Heart left ventricle (tissue), 16 donors: ENCODE results near the gene FGF22. TPM values are rescaled to one million over a fixed set of nuclear protein-coding genes. Genes with fewer than 3 reads are reported as not detected.

Experiments used
- ATAC-seq, 4 donors: fragments of 200-7000 bp; cut with Tn5 transposase; one replicate each; pipeline ENCODE4 v1.9.1; 2020 to 2022; ENCODE audit warnings: moderate library complexity in 4 of 4, mild to moderate bottlenecking in 3 of 4, moderate number of reproducible peaks in 1 of 4
- DNase-seq, 5 donors: peaks; one replicate each; pipeline ENCODE4 v3.0.0-alpha.2; 2020
- H3K27ac ChIP-seq, 12 donors: fragments of 200-600 bp; sonication (generic) in 4 of 12; one replicate each; pipeline versions ENCODE4 v1.5.0 to v1.8.0; 2016 to 2022; ENCODE audit warnings: mild to moderate bottlenecking in 2 of 12
- H3K27me3 ChIP-seq, 9 donors: fragments of 200-600 bp; sonication (generic) in 2 of 9; one replicate each; pipeline versions ENCODE4 v1.5.1 to v1.8.0; 2016 to 2022; ENCODE audit warnings: mild to moderate bottlenecking in 3 of 9
- H3K36me3 ChIP-seq, 9 donors: fragments of 200-600 bp; sonication (generic) in 2 of 9; one replicate each; pipeline versions ENCODE4 v1.5.0 to v1.8.0; 2018 to 2022; ENCODE audit warnings: mild to moderate bottlenecking in 2 of 9
- H3K4me1 ChIP-seq, 12 donors: fragments of 200-600 bp; sonication (generic) in 4 of 12; one replicate each; pipeline versions ENCODE4 v1.5.0 to v1.8.0; 2016 to 2022; ENCODE audit warnings: mild to moderate bottlenecking in 3 of 12
- H3K4me3 ChIP-seq, 12 donors: fragments of 200-600 bp; sonication (generic) in 4 of 12; one replicate each; pipeline versions ENCODE4 v1.5.0 to v1.8.0; 2017 to 2022; ENCODE audit warnings: mild to moderate bottlenecking in 9 of 12, moderate library complexity in 4 of 12
- H3K9me3 ChIP-seq, 12 donors: fragments of 200-600 bp; sonication (generic) in 4 of 12; one replicate each; pipeline versions ENCODE4 v1.5.0 to v1.8.0; 2016 to 2022; ENCODE audit warnings: mild to moderate bottlenecking in 1 of 12
- CTCF ChIP-seq, 12 donors: fragments of 200-600 bp; sonication (generic) in 4 of 12; IDR thresholded peaks; one replicate each; pipeline versions ENCODE4 v1.5.0 to v1.8.0; 2018 to 2022; ENCODE audit warnings: antibody characterized with exemption in 12 of 12, mild to moderate bottlenecking in 5 of 12
- POLR2A ChIP-seq, 2 donors: fragments of 450-650 bp; IDR thresholded peaks; one replicate each; pipeline ENCODE4 v1.6.1; 2017; ENCODE audit warnings: antibody characterized with exemption in 2 of 2, mild to moderate bottlenecking in 2 of 2, moderate library complexity in 2 of 2
- WGBS, 4 donors: extraction: QIAGEN DNeasy Blood & Tissue Kit in 2 of 4; methylation state at CpG; one replicate each; pipeline versions ENCODE4 v1.1.5 to v1.1.7; 2013 to 2018; 5-methylcytosine and 5-hydroxymethylcytosine counted together
- intact Hi-C, 10 donors: fragments of 100-400 bp; cut with DNase I; formaldehyde crosslinking; loops; one replicate each; pipeline versions ENCODE4 v1.11.1 to v1.14.2; 2022
- polyA plus RNA-seq, 2 donors: library from polyadenylated mRNA; stranded (reverse); fragments of 200-250 nt; gene quantifications; one replicate each; pipeline ENCODE4 v1.2.3, GENCODE V29; 2013
- total RNA-seq, 9 donors: library from RNA; depleted of rRNA in 2 of 9; stranded (reverse); fragments of >200 nt in 2 of 9; fragmentation: NEBNext Ultra II Directional in 3 of 9; extraction: Animal tissue kit (Norgen Biotek cat#: 25700) in 3 of 9; gene quantifications; one replicate each; pipeline versions ENCODE4 v1.1.0 to v1.2.4, GENCODE V29; 2016 to 2023
- donor health status: ischemic (EF 13 %, LVEDD 7.1; RV severe dilation, severe dysfunction).
- donor health status: healthy with polysubstance abuse.
- donor health status: DM: no; HTN: yes; CAD: no.
- donor health status: DM: no; HTN: no; CAD: no.
- donor health status: ischemic (EF 25% LVEDD 6.9; RV normal size, moderate dysfunction).
- donor health status: ischemic (EF 25% LVEDD 5.7; RV mildly dilated, moderate dysfunction).
- donor health status: healthy.
- donor health status: DM: yes; HTN: yes; CAD: no.
- donor health status: ischemic (EF 35%, LVEDD 5.7; RV mildly dilated, moderate dysfunction).
- donor health status: nonischemic (EF 11% LVEDD 7.7; RV severe dilation, severe dysfunction).
- donor health status: DM: yes; HTN: yes; CAD: no.
- donor health status: PGD.
- donor health status: ischemic (EF 29% LVEDD 5.4; RV normal size, mild dysfunction).
- donor health status: nonischemic (EF 23%, LVEDD 6.1; RV moderate dilation, normal function).

The FGF22 gene
- total and polyA plus RNA-seq, 11 donors, result 0.07 to 0.36 (median 0.16) TPM; not detected in 6

- Histone ChIP-seq H3K36me3 (peaks cover 0 to 51% (median 34%) of the 10 kb centered on the region in 9 donors), H3K4me1 (peaks cover 0 to 5% (median 0%) of the 10 kb centered on the region in 12 donors), H3K4me3 (no peak overlapping the region), H3K9me3 (no peaks in the 10 kb centered on the region), H3K27ac (no peak overlapping the region), H3K27me3 (peaks cover 0 to 3% (median 0%) of the 10 kb centered on the region in 9 donors)
- TF ChIP-seq CTCF (IDR thresholded peaks at IDR 0.05) (no peak), POLR2A (IDR thresholded peaks at IDR 0.05) (no peak)
- ATAC-seq (no peak), DNase-seq (no peak)
- WGBS, 4 donors, result 92 to 95% (median 93%) methylated on average over 30 to 58 of the region's 58 CpGs
- intact Hi-C loops, result no loop called here
Observed at GRCh38 chr19:616747-617526, 22.7 kb upstream of the FGF22 start.

GRCh38 chr19:617551-618246 lies 22.0 kb upstream of the FGF22 start:
- Histone ChIP-seq H3K4me3 (no peak overlapping the region), H3K27ac (no peak overlapping the region), H3K4me1 (peaks cover 0 to 5% (median 0%) of the 10 kb centered on the region in 12 donors), H3K27me3 (peaks cover 0 to 3% (median 0%) of the 10 kb centered on the region in 9 donors), H3K36me3 (peaks cover 0 to 59% (median 40%) of the 10 kb centered on the region in 9 donors), H3K9me3 (no peaks in the 10 kb centered on the region)
- no peak for TF ChIP-seq POLR2A (IDR thresholded peaks at IDR 0.05)
- TF ChIP-seq CTCF (IDR thresholded peaks at IDR 0.05), result no peak
- WGBS, 4 donors, result 75 to 90% (median 89%) methylated on average over 11 to 29 of the region's 29 CpGs
- DNase-seq (no peak), ATAC-seq (peak in 1 of 4 donors; percentile 10)
- intact Hi-C loops, result no loop called here

GRCh38 chr19:618247-618619 lies 21.4 kb upstream of the FGF22 start:
- WGBS, 4 donors, result 92 to 97% (median 93%) methylated on average over 14 to 19 of the region's 19 CpGs
- no peak overlapping the region for H3K4me3 ChIP-seq
- intact Hi-C loops, result no loop called here
- no peak for TF ChIP-seq CTCF (IDR thresholded peaks at IDR 0.05)
- TF ChIP-seq POLR2A (IDR thresholded peaks at IDR 0.05), result no peak
- no peak overlapping the region for H3K27ac ChIP-seq
- H3K9me3 ChIP-seq, result no peaks in the 10 kb centered on the region
- H3K36me3 ChIP-seq, result peaks cover 0 to 64% (median 45%) of the 10 kb centered on the region in 9 donors
- H3K27me3 ChIP-seq, result peaks cover 0 to 3% (median 0%) of the 10 kb centered on the region in 9 donors
- DNase-seq (no peak), ATAC-seq (no peak)
- H3K4me1 ChIP-seq, result peaks cover 0 to 5% (median 0%) of the 10 kb centered on the region in 12 donors

- Histone ChIP-seq H3K9me3 (no peaks in the 10 kb centered on the region), H3K27me3 (peaks cover 0 to 3% (median 0%) of the 10 kb centered on the region in 9 donors), H3K36me3 (peaks cover 0 to 68% (median 46%) of the 10 kb centered on the region in 9 donors), H3K4me1 (peaks cover 0 to 5% (median 0%) of the 10 kb centered on the region in 12 donors), H3K4me3 (no peak overlapping the region), H3K27ac (no peak overlapping the region)
- intact Hi-C loops, result no loop called here
- DNase-seq (no peak), ATAC-seq (no peak)
- WGBS, 4 donors, result 94% methylated on average over 18 to 27 of the region's 27 CpGs
- TF ChIP-seq POLR2A (IDR thresholded peaks at IDR 0.05), result no peak
- TF ChIP-seq CTCF (IDR thresholded peaks at IDR 0.05), result no peak
Observed at GRCh38 chr19:618674-619285, 20.9 kb upstream of the FGF22 start.
